IMR-90 (cell line): ENCODE results near the gene CPED1. TPM values are rescaled to one million over a fixed set of nuclear protein-coding genes. Genes with fewer than 3 reads are reported as not detected.

Experiments used
- ATAC-seq: fragments of 200-7000 bp; cut with Tn5 transposase; 2 replicates; pipeline ENCODE4 v1.9.1; 2020; ENCODE audit warnings: low read depth, mild to moderate bottlenecking, moderate library complexity
- BruUV-seq: library from RNA; stranded (reverse); fragments of 400-500 nt; replicated peaks from 2 replicates; lab custom pipeline; 2021; lab: Mats Ljungman, UMichigan
- CTCF ChIA-PET: fragments of 300-600 bp; formaldehyde crosslinking; extraction: SDS; loops from one replicate; lab custom pipeline; 2021; ENCODE audit warnings: antibody characterized with exemption; lab: Yijun Ruan, JAX
- POLR2A ChIA-PET: fragments of 300-600 bp; sonication (Branson Sonifier 250); formaldehyde crosslinking; loops from one replicate; lab custom pipeline; 2022; ENCODE audit warnings: antibody characterized with exemption; ENCODE audit not compliant: unreplicated experiment; lab: Charles Lee
- DNase-seq: peaks from one replicate; pipeline ENCODE4 v3.0.0; 2013
- H2AFZ ChIP-seq: replicated peaks from 2 replicates; pipeline ENCODE3; 2013; ENCODE audit warnings: low read length, mild to moderate bottlenecking; ENCODE audit not compliant: poor library complexity
- H2AK5ac ChIP-seq: 2 replicates; pipeline ENCODE4 v1.6.1; 2013; ENCODE audit warnings: low read depth, low read length, inconsistent platforms
- H2AK9ac ChIP-seq: replicated peaks from 2 replicates; pipeline ENCODE3; 2013; ENCODE audit warnings: mild to moderate bottlenecking, low read depth, low read length, moderate library complexity; ENCODE audit not compliant: poor library complexity
- H2BK120ac ChIP-seq: 2 replicates; pipeline ENCODE4 v1.6.1; 2013; ENCODE audit warnings: low read depth, low read length, inconsistent platforms
- H2BK15ac ChIP-seq: 3 replicates; pipeline ENCODE4 v1.6.1; 2013; ENCODE audit warnings: low read depth, low read length, inconsistent platforms
- H2BK20ac ChIP-seq: 2 replicates; pipeline ENCODE4 v1.6.1; 2013; ENCODE audit warnings: low read depth, mild to moderate bottlenecking, inconsistent platforms, low read length, moderate library complexity
- H2BK5ac ChIP-seq: 2 replicates; pipeline ENCODE4 v1.6.1; 2013; ENCODE audit warnings: mild to moderate bottlenecking, low read depth, low read length, inconsistent platforms; ENCODE audit not compliant: poor library complexity, severe bottlenecking
- H3K14ac ChIP-seq: replicated peaks from 2 replicates; pipeline ENCODE4 v1.6.1; 2013; ENCODE audit warnings: low read depth, low read length, inconsistent platforms
- H3K18ac ChIP-seq: 2 replicates; pipeline ENCODE4 v1.6.1; 2013; ENCODE audit warnings: low read depth, low read length, control low read depth
- H3K23ac ChIP-seq: 2 replicates; pipeline ENCODE4 v1.6.1; 2013; ENCODE audit warnings: low read depth, low read length, inconsistent platforms
- H3K27ac ChIP-seq: 2 replicates; pipeline ENCODE4 v1.5.1; 2013; ENCODE audit warnings: mild to moderate bottlenecking, control low read depth, low read length; ENCODE audit not compliant: insufficient read depth
- H3K27me3 ChIP-seq: 2 replicates; pipeline ENCODE4 v1.6.1; 2013; ENCODE audit warnings: low read length; ENCODE audit not compliant: control insufficient read depth, insufficient read depth
- H3K36me3 ChIP-seq: 2 replicates; pipeline ENCODE4 v1.6.1; 2013; ENCODE audit warnings: low read length, mixed read lengths; ENCODE audit not compliant: control insufficient read depth, insufficient read depth
- H3K4ac ChIP-seq: 2 replicates; pipeline ENCODE4 v1.6.1; 2013; ENCODE audit warnings: low read depth, low read length, inconsistent platforms
- H3K4me1 ChIP-seq: 2 replicates; pipeline ENCODE4 v1.6.1; 2013; ENCODE audit warnings: low read length, mixed read lengths; ENCODE audit not compliant: control insufficient read depth, insufficient read depth
- H3K4me2 ChIP-seq: 2 replicates; pipeline ENCODE4 v1.6.1; 2013; ENCODE audit warnings: low read depth, mild to moderate bottlenecking, control low read depth, low read length, moderate library complexity
- H3K4me3 ChIP-seq: 2 replicates; pipeline ENCODE4 v1.5.1; 2013; ENCODE audit warnings: low read depth, mild to moderate bottlenecking, control low read depth, low read length, moderate library complexity; ENCODE audit not compliant: insufficient read depth
- H3K56ac ChIP-seq: 2 replicates; pipeline ENCODE4 v1.6.1; 2013; ENCODE audit warnings: low read length, inconsistent platforms; ENCODE audit not compliant: insufficient read depth; ENCODE audit errors: extremely low read depth
- H3K79me1 ChIP-seq, 2 experiments: 2 replicates each; pipeline ENCODE4 v1.6.1; 2013; ENCODE audit warnings: low read length in 2 of 2, inconsistent platforms in 1 of 2, low read depth in 1 of 2
- H3K9ac ChIP-seq: 2 replicates; pipeline ENCODE4 v1.6.1; 2013; ENCODE audit warnings: low read depth, low read length, control low read depth
- H3K9me1 ChIP-seq: 2 replicates; pipeline ENCODE4 v1.6.1; 2013; ENCODE audit warnings: low read length, inconsistent platforms; ENCODE audit not compliant: insufficient read depth
- H3K9me3 ChIP-seq: 2 replicates; pipeline ENCODE4 v1.6.1; 2013; ENCODE audit warnings: low read length; ENCODE audit not compliant: control insufficient read depth, insufficient read depth
- H4K20me1 ChIP-seq: 2 replicates; pipeline ENCODE4 v1.6.1; 2013; ENCODE audit warnings: low read length, inconsistent platforms; ENCODE audit not compliant: insufficient read depth
- H4K5ac ChIP-seq: 2 replicates; pipeline ENCODE4 v1.6.1; 2013; ENCODE audit warnings: mild to moderate bottlenecking, low read depth, low read length, control low read depth
- H4K8ac ChIP-seq, 2 experiments: 2 replicates each; pipeline ENCODE4 v1.6.1; 2013; ENCODE audit warnings: low read depth in 2 of 2, low read length in 2 of 2, control low read depth in 1 of 2, inconsistent platforms in 1 of 2
- H4K91ac ChIP-seq: 2 replicates; pipeline ENCODE4 v1.6.1; 2013; ENCODE audit warnings: low read depth, low read length, inconsistent platforms; ENCODE audit not compliant: insufficient read depth
- BHLHE40 ChIP-seq: fragments of 150-350 bp; IDR thresholded peaks from 2 replicates; pipeline ENCODE4 v1.6.1; 2016; ENCODE audit warnings: mild to moderate bottlenecking, low read depth, low read length
- CEBPB ChIP-seq: IDR thresholded peaks from 2 replicates; pipeline ENCODE4 v1.6.1; 2012; ENCODE audit warnings: low read depth, low read length, improper control_type of control experiment
- FOS ChIP-seq: fragments of 150-350 bp; IDR thresholded peaks from 2 replicates; pipeline ENCODE4 v1.6.1; 2016; ENCODE audit warnings: low read depth, low read length
- MAFK ChIP-seq: IDR thresholded peaks from 2 replicates; pipeline ENCODE4 v1.6.1; 2012; ENCODE audit warnings: low read depth, low read length, improper control_type of control experiment
- MAZ ChIP-seq: IDR thresholded peaks from 2 replicates; pipeline ENCODE4 v1.6.1; 2012; ENCODE audit warnings: low read depth, mild to moderate bottlenecking, low read length, improper control_type of control experiment, moderate library complexity, borderline replicate concordance
- MXI1 ChIP-seq: IDR thresholded peaks from 2 replicates; pipeline ENCODE4 v1.6.1; 2012; ENCODE audit warnings: low read depth, mild to moderate bottlenecking, low read length, moderate library complexity, borderline replicate concordance
- NFE2L2 ChIP-seq: fragments of 150-350 bp; IDR thresholded peaks from 2 replicates; pipeline ENCODE4 v1.6.1; 2016; ENCODE audit warnings: low read depth, mild to moderate bottlenecking, low read length
- POLR2A ChIP-seq: IDR thresholded peaks from 2 replicates; pipeline ENCODE4 v1.6.1; 2012; ENCODE audit warnings: mild to moderate bottlenecking, low read depth, low read length
- RAD21 ChIP-seq: IDR thresholded peaks from 2 replicates; pipeline ENCODE4 v1.6.1; 2012; ENCODE audit warnings: low read length, improper control_type of control experiment
- RCOR1 ChIP-seq: IDR thresholded peaks from 2 replicates; pipeline ENCODE4 v1.6.1; 2012; ENCODE audit warnings: mild to moderate bottlenecking, low read length, improper control_type of control experiment; ENCODE audit not compliant: insufficient replicate concordance
- RFX5 ChIP-seq: IDR thresholded peaks from 2 replicates; pipeline ENCODE4 v1.8.0; 2012; ENCODE audit warnings: low read depth, mild to moderate bottlenecking, low read length, moderate library complexity
- SMC3 ChIP-seq: fragments of 150-350 bp; IDR thresholded peaks from 2 replicates; pipeline ENCODE4 v1.6.1; 2016; ENCODE audit warnings: low read depth, mild to moderate bottlenecking, antibody characterized with exemption, low read length, moderate library complexity
- WGBS, 2 experiments: methylation state at CpG; one replicate each; pipeline versions ENCODE4 v1.1.5 to v1.1.7; 2013; ENCODE audit warnings: missing lambda C conversion rate in 2 of 2; ENCODE audit not compliant: insufficient read length in 1 of 2; ENCODE audit errors: extremely low coverage in 2 of 2; 5-methylcytosine and 5-hydroxymethylcytosine counted together
- dilution Hi-C: fragments of 300-500 bp; cut with HindIII; formaldehyde crosslinking; loops from one replicate; pipeline ENCODE4 v1.14.3; 2018; ENCODE audit warnings: low sequenced_read_pairs; ENCODE audit not compliant: unreplicated experiment
- in situ Hi-C: fragments of 300-500 bp; cut with MboI; formaldehyde crosslinking; loops from 3 replicates; pipeline ENCODE4 v1.14.3; 2019; ENCODE audit warnings: low sequenced_read_pairs, inconsistent platforms, mixed read lengths
- intact Hi-C: fragments of 100-400 bp; cut with micrococcal nuclease; formaldehyde crosslinking; loops from 2 replicates; pipeline ENCODE4 v1.10.0; 2022
- polyA plus RNA-seq, 3 experiments: library from polyadenylated mRNA; depleted of rRNA; stranded (reverse); fragments of >200 nt; gene quantifications; 2 replicates each; pipeline ENCODE4 v1.2.3, GENCODE V29; 2012; ENCODE audit warnings: low replicate concordance in 1 of 3
- total RNA-seq: library from RNA; depleted of rRNA; stranded (reverse); fragments of >200 nt; gene quantifications from 2 replicates; pipeline ENCODE4 v1.2.3, GENCODE V29; 2012
- TF ChIP-seq, protein P1 (sequence below): fragments of 150-350 bp; IDR thresholded peaks from 2 replicates; pipeline ENCODE4 v1.6.1; 2016; ENCODE audit warnings: low read depth, mild to moderate bottlenecking, low read length, moderate library complexity, borderline replicate concordance
- TF ChIP-seq, protein P2 (sequence below): conservative IDR thresholded peaks from 2 replicates; pipeline ENCODE4 v1.5.1; 2012; ENCODE audit warnings: mild to moderate bottlenecking, low read depth, low read length, improper control_type of control experiment

CPED1 gene
- total and polyA plus RNA-seq, 2 of the 4 experiments (the other 2 are of a cell fraction) = 31.2 to 96.8 TPM

DNA sequence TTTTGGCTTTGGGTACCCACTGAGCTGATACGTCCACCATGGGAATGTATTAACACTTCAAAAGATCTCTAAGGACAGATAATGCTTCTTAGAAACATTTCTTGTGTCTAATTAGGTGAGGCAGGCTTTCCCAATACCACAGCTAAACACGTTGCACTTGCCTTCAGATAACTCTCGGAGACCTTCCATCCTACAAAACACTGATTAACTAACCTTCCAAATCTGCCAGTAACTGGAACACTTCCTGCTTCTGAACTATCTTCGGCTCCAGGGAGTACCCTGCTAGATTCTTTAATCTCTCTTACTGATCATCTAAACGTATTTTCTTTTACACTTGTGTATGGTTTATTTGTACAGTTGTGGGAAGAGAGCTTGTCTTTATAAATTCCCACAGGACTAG is 339.2 kb downstream of the CPED1 start:
- Histone ChIP-seq H3K79me1 (peaks cover 0 to 6% of the 10 kb centered on the region in 2 experiments; a peak in 1 of 4 replicates), H2BK15ac (no peak overlapping the region), H3K4me3 (no peak overlapping the region), H3K9ac (no peak overlapping the region), H3K18ac (no peak overlapping the region), H2AK5ac (no peak overlapping the region), H3K4ac (no peak overlapping the region), H2AFZ (no peak overlapping the region), H2AK9ac (no peak overlapping the region), H4K5ac (no peak overlapping the region), H2BK120ac (no peak overlapping the region), H3K27ac (no peak overlapping the region), H3K27me3 (peaks cover 21% of the 10 kb centered on the region), H3K56ac (no peak overlapping the region), H3K9me3 (no peaks in the 10 kb centered on the region), H2BK5ac (no peak overlapping the region), H3K23ac (no peak overlapping the region), H3K9me1 (no peaks in the 10 kb centered on the region), H3K14ac (no peak overlapping the region), H4K91ac (no peak overlapping the region), H3K4me1 (no peaks in the 10 kb centered on the region), H4K20me1 (no peaks in the 10 kb centered on the region), H3K36me3 (no peaks in the 10 kb centered on the region), H4K8ac (no peak overlapping the region), H3K4me2 (no peak overlapping the region), H2BK20ac (no peak overlapping the region)
- dilution Hi-C loops (no loop called here), in situ Hi-C loops (loop anchor here (25.0 kb wide), 2 partner anchors 190 to 340 kb away; partner anchors contain the start of gene CPED1), intact Hi-C loops (no loop called here)
- CTCF ChIA-PET = interaction anchor here (1.1 kb wide), 1 partner anchor 13 kb away, joined by 3 read pairs; no protein-coding TSS in a partner anchor
- POLR2A ChIA-PET = no interaction called here
- DNase-seq = no peak
- ATAC-seq = no peak
- WGBS, 2 experiments = no CpG with 5 or more reads among the region's 5 CpGs
- no TSS peak for BruUV-seq
- no peak for TF ChIP-seq NFE2L2
- no peak for TF ChIP-seq MXI1
- TF ChIP-seq POLR2A = no peak
- TF ChIP-seq RCOR1 = no peak
- TF ChIP-seq MAFK = no peak
- no peak for TF ChIP-seq CEBPB
- TF ChIP-seq RAD21 = no peak
- TF ChIP-seq, protein P1, sequence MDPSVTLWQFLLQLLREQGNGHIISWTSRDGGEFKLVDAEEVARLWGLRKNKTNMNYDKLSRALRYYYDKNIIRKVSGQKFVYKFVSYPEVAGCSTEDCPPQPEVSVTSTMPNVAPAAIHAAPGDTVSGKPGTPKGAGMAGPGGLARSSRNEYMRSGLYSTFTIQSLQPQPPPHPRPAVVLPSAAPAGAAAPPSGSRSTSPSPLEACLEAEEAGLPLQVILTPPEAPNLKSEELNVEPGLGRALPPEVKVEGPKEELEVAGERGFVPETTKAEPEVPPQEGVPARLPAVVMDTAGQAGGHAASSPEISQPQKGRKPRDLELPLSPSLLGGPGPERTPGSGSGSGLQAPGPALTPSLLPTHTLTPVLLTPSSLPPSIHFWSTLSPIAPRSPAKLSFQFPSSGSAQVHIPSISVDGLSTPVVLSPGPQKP = no peak
- no peak for TF ChIP-seq MAZ
- TF ChIP-seq FOS = no peak
- TF ChIP-seq, protein P2, sequence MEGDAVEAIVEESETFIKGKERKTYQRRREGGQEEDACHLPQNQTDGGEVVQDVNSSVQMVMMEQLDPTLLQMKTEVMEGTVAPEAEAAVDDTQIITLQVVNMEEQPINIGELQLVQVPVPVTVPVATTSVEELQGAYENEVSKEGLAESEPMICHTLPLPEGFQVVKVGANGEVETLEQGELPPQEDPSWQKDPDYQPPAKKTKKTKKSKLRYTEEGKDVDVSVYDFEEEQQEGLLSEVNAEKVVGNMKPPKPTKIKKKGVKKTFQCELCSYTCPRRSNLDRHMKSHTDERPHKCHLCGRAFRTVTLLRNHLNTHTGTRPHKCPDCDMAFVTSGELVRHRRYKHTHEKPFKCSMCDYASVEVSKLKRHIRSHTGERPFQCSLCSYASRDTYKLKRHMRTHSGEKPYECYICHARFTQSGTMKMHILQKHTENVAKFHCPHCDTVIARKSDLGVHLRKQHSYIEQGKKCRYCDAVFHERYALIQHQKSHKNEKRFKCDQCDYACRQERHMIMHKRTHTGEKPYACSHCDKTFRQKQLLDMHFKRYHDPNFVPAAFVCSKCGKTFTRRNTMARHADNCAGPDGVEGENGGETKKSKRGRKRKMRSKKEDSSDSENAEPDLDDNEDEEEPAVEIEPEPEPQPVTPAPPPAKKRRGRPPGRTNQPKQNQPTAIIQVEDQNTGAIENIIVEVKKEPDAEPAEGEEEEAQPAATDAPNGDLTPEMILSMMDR = no peak
- TF ChIP-seq SMC3 = no peak
- TF ChIP-seq RFX5 = no peak
- no peak for TF ChIP-seq BHLHE40
